Skeletal muscle tissue (tissue), 4 donors: ENCODE data around the gene FN1. TPM values are rescaled to one million over a fixed set of nuclear protein-coding genes. Genes with fewer than 3 reads are reported as not detected.

Source experiments
- H3K27ac ChIP-seq: one replicate; pipeline ENCODE4 v1.7.0; 2013; ENCODE audit warnings: mild to moderate bottlenecking, low read depth, low read length, inconsistent platforms
- H3K27me3 ChIP-seq, 3 donors: one replicate each; pipeline ENCODE4 v1.7.0; 2013; ENCODE audit warnings: low read length in 3 of 3; ENCODE audit not compliant: control insufficient read depth in 3 of 3, insufficient read depth in 3 of 3
- H3K36me3 ChIP-seq, 3 donors: one replicate each; pipeline ENCODE4 v1.7.0; 2013; ENCODE audit warnings: low read length in 3 of 3; ENCODE audit not compliant: control insufficient read depth in 3 of 3, insufficient read depth in 3 of 3
- H3K4me1 ChIP-seq, 3 donors: one replicate each; pipeline ENCODE4 v1.7.0; 2013; ENCODE audit warnings: low read length in 3 of 3, mild to moderate bottlenecking in 3 of 3; ENCODE audit not compliant: control insufficient read depth in 3 of 3, insufficient read depth in 3 of 3
- H3K4me3 ChIP-seq, 3 donors: one replicate each; pipeline ENCODE4 v1.7.0; 2013; ENCODE audit warnings: low read length in 3 of 3
- H3K9ac ChIP-seq, 3 donors: one replicate each; pipeline ENCODE4 v1.7.0; 2013; ENCODE audit warnings: low read length in 3 of 3, mild to moderate bottlenecking in 3 of 3, moderate library complexity in 2 of 3, low read depth in 1 of 3
- H3K9me3 ChIP-seq, 3 donors: one replicate each; pipeline ENCODE4 v1.7.0; 2013; ENCODE audit warnings: low read length in 3 of 3; ENCODE audit not compliant: control insufficient read depth in 3 of 3
- total RNA-seq: library from RNA; depleted of rRNA; stranded (reverse); fragments of >200 nt; gene quantifications from one replicate; pipeline ENCODE4 v1.2.3, GENCODE V29; 2014
- donor health status: Osteomylitis.

FN1 gene
- total RNA-seq, 1 donor from 2014 or later, result 301 TPM

GRCh38 chr2:215369181-215369760, 66.6 kb downstream of the FN1 start:
- H3K9me3 ChIP-seq, result no peaks in the 10 kb centered on the region
- H3K4me3 ChIP-seq, result no peak overlapping the region
- no peak overlapping the region for H3K9ac ChIP-seq
- H3K36me3 ChIP-seq, result peaks cover 5 to 30% (median 19%) of the 10 kb centered on the region in 3 donors
- no peak overlapping the region for H3K27ac ChIP-seq
- no peaks in the 10 kb centered on the region for H3K4me1 ChIP-seq
- H3K27me3 ChIP-seq, result no peaks in the 10 kb centered on the region

GRCh38 chr2:215368493-215368809, 67.4 kb downstream of the FN1 start:
- Histone ChIP-seq H3K27me3 (no peaks in the 10 kb centered on the region), H3K36me3 (peaks cover 6 to 25% (median 23%) of the 10 kb centered on the region in 3 donors), H3K4me1 (no peaks in the 10 kb centered on the region), H3K27ac (no peak overlapping the region), H3K4me3 (no peak overlapping the region), H3K9ac (no peak overlapping the region), H3K9me3 (no peaks in the 10 kb centered on the region)

- Histone ChIP-seq H3K4me1 (no peaks in the 10 kb centered on the region), H3K4me3 (no peak overlapping the region), H3K27ac (no peak overlapping the region), H3K27me3 (no peaks in the 10 kb centered on the region), H3K9me3 (no peaks in the 10 kb centered on the region), H3K9ac (no peak overlapping the region), H3K36me3 (peaks cover 8 to 29% (median 28%) of the 10 kb centered on the region in 3 donors)
Measured at GRCh38 chr2:215367662-215368492, 68.0 kb downstream of the FN1 start.

- no peak overlapping the region for H3K9ac ChIP-seq
- no peaks in the 10 kb centered on the region for H3K27me3 ChIP-seq
- peaks cover 13 to 33% (median 32%) of the 10 kb centered on the region in 3 donors for H3K36me3 ChIP-seq
Measured at GRCh38 chr2:215366440-215367032, 69.3 kb downstream of the FN1 start.

GRCh38 chr2:215365184-215365658, 70.6 kb downstream of the FN1 start:
- Histone ChIP-seq H3K36me3 (peaks cover 13 to 30% (median 28%) of the 10 kb centered on the region in 3 donors), H3K27me3 (no peaks in the 10 kb centered on the region), H3K9ac (no peak overlapping the region), H3K4me1 (no peaks in the 10 kb centered on the region), H3K9me3 (no peaks in the 10 kb centered on the region), H3K27ac (no peak overlapping the region), H3K4me3 (no peak overlapping the region)

More at GRCh38 chr2:215366440-215367032, 69.3 kb downstream of the FN1 start:
- H3K4me3 ChIP-seq, result no peak overlapping the region
- no peaks in the 10 kb centered on the region for H3K9me3 ChIP-seq
- H3K27ac ChIP-seq, result no peak overlapping the region
- no peaks in the 10 kb centered on the region for H3K4me1 ChIP-seq

GRCh38 chr2:215364157-215365155, 71.4 kb downstream of the FN1 start:
- no peak overlapping the region for H3K27ac ChIP-seq
- no peak overlapping the region for H3K9ac ChIP-seq
- no peaks in the 10 kb centered on the region for H3K4me1 ChIP-seq
- no peak overlapping the region for H3K4me3 ChIP-seq
- no peaks in the 10 kb centered on the region for H3K9me3 ChIP-seq
- no peaks in the 10 kb centered on the region for H3K27me3 ChIP-seq
- peaks cover 13 to 28% (median 25%) of the 10 kb centered on the region in 3 donors for H3K36me3 ChIP-seq

GRCh38 chr2:215363461-215364156, 72.3 kb downstream of the FN1 start:
- Histone ChIP-seq H3K4me3 (no peak overlapping the region), H3K9me3 (no peaks in the 10 kb centered on the region), H3K36me3 (peaks cover 13 to 28% (median 28%) of the 10 kb centered on the region in 3 donors), H3K27me3 (no peaks in the 10 kb centered on the region), H3K27ac (no peak overlapping the region), H3K4me1 (no peaks in the 10 kb centered on the region), H3K9ac (no peak overlapping the region)

- Histone ChIP-seq H3K36me3 (peaks cover 13 to 28% (median 28%) of the 10 kb centered on the region in 3 donors), H3K4me3 (no peak overlapping the region), H3K9ac (no peak overlapping the region), H3K9me3 (no peaks in the 10 kb centered on the region), H3K4me1 (no peaks in the 10 kb centered on the region), H3K27ac (no peak overlapping the region), H3K27me3 (no peaks in the 10 kb centered on the region)
Measured at GRCh38 chr2:215363039-215363438, 72.8 kb downstream of the FN1 start.

GRCh38 chr2:215362562-215362904, 73.3 kb downstream of the FN1 start:
- H3K9me3 ChIP-seq, result no peaks in the 10 kb centered on the region
- no peak overlapping the region for H3K9ac ChIP-seq
- H3K4me1 ChIP-seq, result no peaks in the 10 kb centered on the region
- no peak overlapping the region for H3K27ac ChIP-seq
- H3K27me3 ChIP-seq, result no peaks in the 10 kb centered on the region
- peaks cover 10 to 28% (median 28%) of the 10 kb centered on the region in 3 donors for H3K36me3 ChIP-seq
- no peak overlapping the region for H3K4me3 ChIP-seq
